NB4 (cell line): ENCODE results near the gene ATP6V1C2.

Experiments used
- DNase-seq: peaks from one replicate; pipeline ENCODE4 v3.0.0; 2010; ENCODE audit warnings: low read depth
- H3K4me3 ChIP-seq: one replicate; pipeline ENCODE4 v1.5.1; 2011; ENCODE audit warnings: mild to moderate bottlenecking, low read depth, low read length, moderate library complexity
- CTCF ChIP-seq: IDR thresholded peaks from one replicate; pipeline ENCODE4 v1.5.1; 2012; ENCODE audit warnings: low read depth, low read length
- MAX ChIP-seq: IDR thresholded peaks from 2 replicates; pipeline ENCODE4 v1.6.1; 2011; ENCODE audit warnings: low read depth, low read length
- MYC ChIP-seq: IDR thresholded peaks from 2 replicates; pipeline ENCODE4 v1.6.1; 2011; ENCODE audit warnings: low read depth, low read length
- POLR2A ChIP-seq: IDR thresholded peaks from 2 replicates; pipeline ENCODE4 v1.6.1; 2011; ENCODE audit warnings: mild to moderate bottlenecking; ENCODE audit not compliant: insufficient read length; ENCODE audit errors: extremely low read depth

ATP6V1C2 gene

GRCh38 chr2:10753156-10753555 lies 31.7 kb downstream of the ATP6V1C2 start:
- no peak for TF ChIP-seq CTCF
- TF ChIP-seq MAX, result no peak
- TF ChIP-seq MYC, result no peak
- TF ChIP-seq POLR2A, result no peak
- no peak for DNase-seq
- no peak overlapping the region for H3K4me3 ChIP-seq

DNA sequence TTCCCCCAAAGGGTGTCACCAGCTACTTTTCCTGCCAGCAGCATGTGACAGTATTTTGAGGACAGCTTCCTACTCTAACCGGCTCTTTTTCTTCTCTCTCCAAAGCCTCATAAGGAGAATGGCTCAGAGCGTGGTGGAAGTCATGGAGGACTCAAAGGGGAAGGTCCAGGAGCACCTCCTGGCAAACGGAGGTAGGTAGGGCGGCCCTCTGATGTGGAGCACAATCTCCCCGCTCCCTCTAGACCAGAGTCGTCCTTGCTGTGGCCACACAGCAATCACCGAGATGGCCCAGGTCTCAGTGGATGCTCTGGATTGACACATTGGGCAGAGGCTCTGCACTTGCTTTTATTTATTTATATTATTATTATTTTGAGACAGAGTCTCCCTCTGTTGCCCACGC lies 32.4 kb downstream of the ATP6V1C2 start:
- H3K4me3 ChIP-seq, result no peak overlapping the region
- no peak for DNase-seq
- TF ChIP-seq MAX, result no peak
- no peak for TF ChIP-seq MYC
- no peak for TF ChIP-seq CTCF
- TF ChIP-seq POLR2A, result no peak

- no peak for DNase-seq
- no peak overlapping the region for H3K4me3 ChIP-seq
- no peak for TF ChIP-seq CTCF
- TF ChIP-seq MAX, result no peak
- TF ChIP-seq MYC, result no peak
- TF ChIP-seq POLR2A, result no peak
Observed at GRCh38 chr2:10755621-10756020, 34.2 kb downstream of the ATP6V1C2 start.

GRCh38 chr2:10757814-10758286 lies 36.4 kb downstream of the ATP6V1C2 start:
- H3K4me3 ChIP-seq, result no peak overlapping the region
- TF ChIP-seq MAX (no peak), MYC (no peak), CTCF (no peak), POLR2A (no peak)
- no peak for DNase-seq

DNA sequence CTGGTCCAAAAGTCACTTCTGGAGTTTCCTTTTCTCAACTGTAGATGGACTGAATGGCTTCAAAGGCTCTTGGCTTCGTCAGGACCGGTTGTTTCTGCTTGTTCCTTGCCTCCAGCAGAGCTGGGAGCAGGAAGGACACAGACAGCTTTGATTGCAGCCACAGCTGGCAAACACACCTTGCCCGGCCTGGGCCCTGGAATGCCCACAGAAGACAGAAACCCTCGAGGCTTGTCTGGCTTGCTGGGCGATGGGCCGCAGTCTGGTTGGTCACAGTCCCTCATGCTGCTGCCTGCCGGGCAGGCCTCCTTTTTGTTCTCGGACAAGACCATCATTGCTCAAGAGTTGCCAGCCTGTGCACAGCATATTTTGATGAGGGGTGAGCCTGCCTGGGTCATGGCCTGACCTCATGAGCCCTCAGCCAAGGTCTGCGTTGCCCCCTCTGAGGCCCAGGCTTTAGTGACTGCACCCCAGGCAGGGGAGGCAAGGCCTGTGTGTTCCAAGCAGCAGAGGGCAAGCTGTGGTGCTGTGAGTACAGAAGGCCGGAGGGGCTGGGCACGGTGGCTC lies 37.8 kb downstream of the ATP6V1C2 start:
- DNase-seq, result no peak
- H3K4me3 ChIP-seq, result no peak overlapping the region
- TF ChIP-seq POLR2A (no peak), MYC (no peak), MAX (no peak), CTCF (no peak)
